ENCODE measurements around the gene UBTF. TPM values are rescaled to one million over a fixed set of nuclear protein-coding genes. Genes with fewer than 3 reads are reported as not detected.
A peak's percentile ranks its signal among the peaks of the same experiment; 100 is the strongest.

UBTF gene
- total RNA-seq, 1 experiment from 2014 or later = 52.9 TPM

DNA sequence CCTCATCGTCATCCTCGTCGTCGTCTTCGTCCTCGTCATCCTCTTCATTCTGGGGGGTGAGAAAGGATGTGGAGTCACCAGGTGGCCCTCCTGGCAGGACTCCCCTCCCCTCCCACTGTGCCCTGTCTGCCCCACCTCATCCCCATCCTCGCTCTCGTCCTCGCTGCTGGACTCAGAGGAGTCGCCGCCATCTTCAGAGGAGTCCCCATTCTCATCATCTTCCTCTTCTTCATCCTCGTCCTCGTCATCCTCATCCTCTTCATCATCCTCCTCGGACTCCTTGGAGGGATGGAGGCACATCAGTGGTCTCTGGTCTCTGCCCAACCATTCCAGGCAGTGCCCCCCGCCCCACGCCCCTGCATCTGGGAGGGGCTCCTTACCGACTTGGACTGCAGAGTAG is 12.2 kb downstream of the UBTF start:
- in situ Hi-C loops (cut with HindIII; ENCODE audit: low pct_unique_long_range_greater_than_20kb, low sequenced_read_pairs) = no loop called here
- DNase-seq (ENCODE audit: low read depth, low spot score) = no peak

DNA sequence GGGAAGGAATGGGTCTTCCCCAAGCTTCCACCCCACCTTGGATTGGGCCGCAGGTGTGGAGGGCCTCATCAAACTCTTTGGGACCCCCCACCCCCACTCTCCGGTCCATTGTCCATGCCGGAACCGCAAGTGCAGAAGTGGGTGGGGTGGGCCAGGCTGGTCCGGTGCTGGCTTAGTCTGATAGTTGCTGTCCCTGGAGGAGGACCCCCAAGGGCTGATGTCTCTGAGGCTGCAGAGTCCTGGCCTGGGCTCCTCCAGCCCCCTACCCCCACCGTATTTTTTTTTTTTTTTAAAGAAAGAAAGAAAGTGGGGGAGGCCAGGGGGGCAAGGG is 12.7 kb downstream of the UBTF start:
- DNase-seq (ENCODE audit: low read depth, low spot score) = no peak
- in situ Hi-C loops (cut with HindIII; ENCODE audit: low pct_unique_long_range_greater_than_20kb, low sequenced_read_pairs) = no loop called here

DNA sequence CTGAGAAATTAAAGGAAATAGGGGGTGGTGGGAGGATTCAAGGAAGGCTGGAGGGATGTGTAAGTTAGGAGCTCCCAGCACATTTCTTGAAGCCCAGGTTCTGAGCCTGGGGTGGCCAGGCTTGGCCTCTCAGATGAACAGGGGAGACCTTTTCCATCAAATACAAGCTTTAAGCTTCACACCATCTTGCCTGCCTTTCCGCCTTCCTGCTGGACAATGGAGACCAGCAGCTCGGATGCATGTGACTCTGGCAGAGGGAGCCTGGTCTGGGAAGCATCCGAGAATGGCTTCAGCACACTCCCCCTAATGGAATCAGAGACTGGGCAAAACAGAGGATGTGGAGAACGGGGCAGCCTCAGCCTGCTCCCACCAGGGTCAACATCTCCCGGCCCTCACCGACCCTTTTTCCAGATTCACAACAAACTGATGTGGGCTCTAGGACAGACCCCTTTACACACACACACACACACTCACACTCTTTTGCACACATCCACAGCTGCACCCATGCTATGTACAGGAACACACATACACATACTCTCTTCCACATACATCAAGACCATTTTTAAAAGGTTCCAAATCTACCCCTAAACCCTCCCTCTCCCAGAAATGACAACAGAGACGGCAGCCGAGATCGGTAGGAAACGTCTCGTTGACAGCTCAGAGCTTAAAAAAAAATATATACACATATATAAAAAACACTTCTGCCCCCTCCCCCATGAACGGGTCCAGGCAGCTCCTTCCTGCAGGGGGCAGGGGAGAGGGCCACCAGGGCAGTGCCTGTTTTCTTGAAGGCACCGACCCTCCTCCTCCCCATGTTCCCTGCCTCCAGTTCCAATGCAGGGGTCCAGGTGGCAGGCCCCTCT is 13.3 kb downstream of the UBTF start:
- in situ Hi-C loops (cut with HindIII; ENCODE audit: low pct_unique_long_range_greater_than_20kb, low sequenced_read_pairs) = no loop called here
- peak; percentile 42 for DNase-seq (ENCODE audit: low read depth, low spot score)

DNA sequence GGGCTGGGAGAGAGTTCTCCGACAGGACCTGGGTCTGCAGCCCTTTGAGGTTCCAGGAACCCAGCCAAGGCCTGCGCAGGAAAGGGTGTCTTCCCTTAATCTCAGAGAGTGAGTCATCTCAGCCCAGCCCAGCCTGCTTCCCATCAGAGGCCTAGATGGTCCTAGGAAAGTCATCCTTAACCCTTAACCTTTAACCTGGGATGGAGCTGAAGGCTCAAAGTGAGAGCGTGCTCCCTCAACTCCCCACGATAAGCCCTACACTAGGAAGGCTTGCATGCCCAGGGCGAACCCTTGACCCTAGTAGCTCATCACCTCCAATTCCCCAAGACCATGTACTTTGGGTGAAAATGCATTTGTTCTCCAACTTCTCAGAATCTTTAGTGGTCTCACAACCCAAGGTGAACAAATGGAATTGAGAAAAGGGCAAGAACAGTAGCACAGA is 15.0 kb downstream of the UBTF start:
- DNase-seq (ENCODE audit: low read depth, low spot score) = no peak
- in situ Hi-C loops (cut with HindIII; ENCODE audit: low pct_unique_long_range_greater_than_20kb, low sequenced_read_pairs) = no loop called here

DNA sequence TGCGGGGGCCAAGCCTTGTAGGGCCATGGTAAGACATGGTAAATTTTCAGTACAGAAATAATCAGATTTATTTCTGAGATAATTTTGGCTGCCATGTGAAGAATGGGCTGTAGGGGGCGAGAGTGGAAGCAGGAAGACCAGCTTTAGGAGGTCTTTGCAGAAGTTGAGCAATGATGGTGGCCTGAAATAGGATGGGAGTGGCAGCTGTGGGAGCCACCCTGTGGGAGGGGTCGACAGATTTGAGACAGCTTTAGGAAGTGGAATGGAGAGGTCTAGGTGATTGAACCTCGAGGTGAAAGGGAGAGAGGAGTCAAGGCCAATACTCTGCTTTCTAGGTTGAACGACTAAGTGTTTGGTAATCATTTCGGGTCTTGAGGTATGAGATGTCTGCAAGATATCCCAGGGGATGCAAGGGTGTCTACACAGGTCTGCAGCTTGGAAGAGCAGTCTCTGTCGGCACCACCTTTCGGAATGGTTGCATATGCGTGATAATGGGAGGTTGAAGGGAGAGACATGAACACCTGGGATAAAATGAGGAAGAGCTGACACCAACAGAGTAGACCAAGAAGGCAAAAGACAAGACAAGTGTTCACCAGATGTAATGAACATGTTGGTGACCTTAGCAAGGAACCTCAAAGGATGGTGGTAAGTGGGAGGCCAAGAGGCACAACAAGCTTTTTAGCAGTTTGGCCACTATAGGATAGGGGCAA is 15.6 kb downstream of the UBTF start:
- peak; percentile 88 for DNase-seq (ENCODE audit: low read depth, low spot score)
- in situ Hi-C loops (cut with HindIII; ENCODE audit: low pct_unique_long_range_greater_than_20kb, low sequenced_read_pairs) = no loop called here

DNA sequence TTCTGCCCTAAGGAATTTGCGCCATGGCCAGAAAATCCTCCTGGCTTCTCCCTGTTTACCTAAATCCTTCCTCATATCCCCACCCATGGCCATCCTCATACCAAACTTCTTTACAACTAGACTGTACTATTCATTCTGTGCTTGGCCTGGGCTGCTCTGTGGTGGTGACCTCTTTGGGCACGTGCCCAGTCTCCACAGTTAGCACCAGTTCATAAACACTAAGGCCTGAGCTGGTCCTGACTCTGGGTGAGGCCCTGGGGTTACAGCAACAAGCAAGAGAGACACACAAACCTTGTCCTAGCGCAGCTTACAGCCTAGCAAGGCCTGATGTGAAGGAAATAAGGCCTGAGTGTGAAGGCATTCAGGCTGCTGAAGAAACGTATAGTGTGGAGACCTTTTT is 16.7 kb downstream of the UBTF start:
- in situ Hi-C loops (cut with HindIII; ENCODE audit: low pct_unique_long_range_greater_than_20kb, low sequenced_read_pairs) = no loop called here
- no peak for DNase-seq (ENCODE audit: low read depth, low spot score)

DNA sequence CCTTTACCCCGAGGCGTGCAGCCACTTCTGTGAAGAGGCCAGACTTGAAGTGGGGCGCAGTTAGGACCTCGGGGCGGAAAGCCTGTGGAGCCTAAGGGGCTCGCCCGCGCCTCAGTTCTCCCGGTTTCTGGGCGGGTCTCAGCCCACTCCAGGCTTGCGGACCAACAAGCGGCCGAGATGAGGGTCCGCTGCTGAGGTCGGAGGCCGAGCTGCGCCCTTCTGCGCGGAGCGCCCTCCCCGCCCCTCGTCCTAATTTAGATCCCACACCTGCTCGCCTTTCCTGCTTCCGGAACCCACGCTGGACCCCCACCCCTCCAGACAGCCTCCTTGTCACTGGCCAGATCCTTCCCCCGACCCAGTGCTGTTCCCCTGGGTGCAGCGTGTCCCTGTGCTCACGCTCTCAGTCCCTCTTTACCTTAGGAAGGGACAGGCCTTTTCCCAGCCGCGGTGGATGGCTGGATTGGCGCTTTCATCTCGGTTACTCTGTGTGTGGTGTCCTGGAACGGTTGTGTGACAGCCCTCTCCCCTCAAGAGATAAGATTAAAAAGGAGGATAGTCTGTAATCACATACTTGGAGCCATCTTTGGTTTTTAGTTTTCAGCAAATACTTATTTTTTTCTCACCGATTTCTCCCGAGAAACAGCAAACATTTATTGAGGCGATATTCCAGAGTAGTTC is 18.9 kb downstream of the UBTF start:
- in situ Hi-C loops (cut with HindIII; ENCODE audit: low pct_unique_long_range_greater_than_20kb, low sequenced_read_pairs) = no loop called here
- DNase-seq (ENCODE audit: low read depth, low spot score) = no peak

DNA sequence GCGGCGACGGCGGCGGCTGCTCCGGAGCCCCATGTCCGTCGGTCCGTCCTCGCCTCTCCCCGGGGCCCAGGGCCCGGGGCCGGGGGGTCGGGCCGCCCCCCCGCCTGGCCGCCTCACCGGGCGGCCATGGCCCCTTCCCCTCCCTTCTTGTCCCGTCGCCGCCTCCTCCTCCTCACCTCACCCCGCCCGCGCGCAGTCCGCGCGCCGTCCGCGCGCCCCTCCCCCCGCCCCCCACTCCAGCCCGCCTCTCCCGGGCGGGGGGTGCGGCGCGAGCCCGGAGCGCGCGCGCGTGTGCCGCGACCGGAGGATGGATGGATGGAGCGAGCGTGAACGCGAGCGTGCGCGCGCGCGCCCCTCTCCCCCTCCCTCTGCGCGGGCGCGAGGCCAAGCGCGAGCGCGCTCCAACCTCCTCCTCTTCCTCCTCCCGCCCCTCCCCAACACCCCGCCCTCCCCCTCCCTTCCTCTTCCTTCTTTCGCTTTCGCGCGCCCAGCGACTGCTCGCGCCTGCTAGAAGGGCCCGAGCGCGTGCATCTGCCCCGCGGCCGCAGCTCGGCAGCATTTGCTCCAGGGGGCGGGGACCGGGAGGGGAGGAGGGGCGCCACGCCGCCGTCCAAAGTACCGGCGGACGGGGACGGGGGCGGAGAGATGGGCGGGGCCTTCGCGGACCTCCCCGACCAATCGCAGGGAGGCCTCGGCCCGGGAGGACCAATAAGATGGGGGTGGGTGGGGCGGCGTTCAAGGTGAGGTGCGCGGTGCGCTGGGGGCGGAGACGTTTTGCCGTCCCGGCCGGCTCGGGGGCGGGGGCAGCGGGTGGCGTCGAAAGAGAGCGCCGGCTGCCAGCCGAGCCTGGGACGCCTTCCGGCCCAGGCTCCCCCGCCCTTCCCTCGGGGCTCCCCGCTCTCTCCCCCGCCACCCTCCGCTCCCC is 19.7 kb downstream of the UBTF start, which contains the start of gene ATXN7L3:
Gene ATXN7L3 (minus strand): TSS at position 332 of the 925 bp plus-strand sequence. CDS start 1,814 bp downstream, outside the sequence.
- peak; percentile 97 for DNase-seq (ENCODE audit: low read depth, low spot score)

DNA sequence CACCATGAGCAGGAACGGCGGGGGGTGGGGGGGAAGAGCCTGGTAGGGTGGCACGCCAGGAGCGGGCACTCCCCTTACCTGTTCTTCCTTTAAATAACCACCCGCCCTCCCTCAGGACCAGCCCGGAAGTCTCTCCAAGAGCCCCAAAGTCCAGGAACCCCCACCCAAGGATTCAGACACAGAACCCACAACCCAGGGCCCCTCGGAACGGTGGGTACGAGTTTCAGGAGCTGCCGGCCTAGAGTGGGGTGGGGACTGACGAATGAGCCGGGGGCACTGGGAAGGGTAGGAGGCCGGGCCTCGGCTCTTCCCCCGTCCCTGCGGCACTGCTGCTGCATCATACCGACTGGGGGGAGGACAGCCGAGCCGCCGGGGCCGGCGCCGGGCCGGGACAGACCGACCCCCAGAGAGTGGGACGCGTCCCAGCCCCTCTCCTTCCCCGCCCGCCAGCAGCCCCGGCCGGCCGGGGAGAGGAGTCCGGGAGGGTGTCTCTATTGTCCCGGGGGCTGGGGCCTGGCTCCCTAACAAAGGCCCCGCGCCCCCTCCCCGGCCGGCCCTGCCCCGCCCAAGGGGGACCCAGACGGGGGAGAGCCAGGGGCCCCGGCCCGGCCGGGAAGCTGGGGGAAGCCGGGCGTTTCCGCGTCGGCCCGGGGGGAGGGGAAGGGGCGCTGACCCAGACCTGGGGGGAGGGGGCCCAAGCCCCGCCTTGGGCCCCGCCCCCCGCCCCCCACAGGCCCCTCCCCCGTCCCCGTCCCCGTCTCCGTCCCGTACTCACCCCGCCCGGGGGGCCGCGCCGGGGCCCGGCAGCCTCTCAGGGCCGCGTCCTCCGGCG is 20.5 kb downstream of the UBTF start:
- in situ Hi-C loops (cut with HindIII; ENCODE audit: low pct_unique_long_range_greater_than_20kb, low sequenced_read_pairs) = no loop called here
- peak; percentile 37 for DNase-seq (ENCODE audit: low read depth, low spot score)

More for the DNA sequence above, 19.7 kb downstream of the UBTF start, which contains the start of gene ATXN7L3:
- in situ Hi-C loops (cut with HindIII; ENCODE audit: low pct_unique_long_range_greater_than_20kb, low sequenced_read_pairs) = no loop called here

DNA sequence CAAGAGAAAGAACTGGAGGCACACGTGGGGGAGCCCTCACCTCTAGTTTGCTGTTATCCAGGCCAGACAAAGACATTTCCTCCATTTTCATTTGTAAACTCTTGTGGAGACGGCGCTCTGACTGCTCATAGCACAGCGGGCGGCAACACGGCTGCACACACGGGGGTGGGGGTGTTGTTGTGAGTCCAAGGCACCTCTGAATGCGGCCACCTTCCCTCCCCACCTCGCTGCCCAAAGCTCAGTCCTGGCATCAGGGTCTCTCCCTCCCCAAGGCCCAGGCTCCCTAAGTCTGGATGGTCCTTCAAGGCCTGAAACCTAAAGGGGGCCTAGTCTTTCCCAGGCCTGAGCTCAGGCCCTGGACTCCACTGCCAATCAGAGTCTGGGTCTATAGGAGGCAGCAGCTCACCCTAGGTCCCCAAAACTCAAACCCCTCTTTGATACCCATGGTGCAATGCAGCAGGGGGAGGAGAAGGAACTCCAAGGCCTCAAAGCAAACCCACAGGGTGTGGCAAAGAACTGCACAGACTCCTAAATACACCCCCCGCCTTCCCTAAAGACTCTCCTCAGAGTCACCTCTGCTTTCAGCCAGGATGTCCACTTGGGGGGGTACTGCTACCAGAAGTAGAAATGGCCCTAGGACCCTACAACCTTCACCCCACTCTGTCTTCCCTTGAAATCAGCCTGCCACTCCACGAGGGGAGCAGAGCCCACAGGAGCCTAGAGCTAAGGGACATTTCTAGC is 21.3 kb downstream of the UBTF start:
- DNase-seq (ENCODE audit: low read depth, low spot score) = peak; percentile 31
- in situ Hi-C loops (cut with HindIII; ENCODE audit: low pct_unique_long_range_greater_than_20kb, low sequenced_read_pairs) = no loop called here

DNA sequence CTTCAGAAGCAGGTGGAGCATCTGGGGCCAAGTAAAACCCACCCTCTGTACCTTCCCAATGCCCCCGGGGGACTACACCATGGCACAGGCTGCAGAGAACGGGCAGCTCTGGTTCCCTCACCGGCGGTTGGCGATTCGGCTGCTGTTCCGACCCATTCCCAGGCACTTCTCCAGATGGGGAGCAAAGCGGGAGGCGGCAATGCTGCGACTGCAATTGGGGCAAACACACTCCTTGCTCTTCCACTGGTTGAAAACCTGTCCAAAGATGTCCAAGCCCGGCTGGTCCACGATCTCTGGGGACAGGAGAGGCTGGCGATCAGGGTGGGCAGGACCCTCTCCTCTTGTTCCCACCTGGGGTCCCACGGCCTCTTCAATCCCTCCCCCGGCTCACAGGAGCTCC is 22.4 kb downstream of the UBTF start:
- in situ Hi-C loops (cut with HindIII; ENCODE audit: low pct_unique_long_range_greater_than_20kb, low sequenced_read_pairs) = no loop called here
- no peak for DNase-seq (ENCODE audit: low read depth, low spot score)

DNA sequence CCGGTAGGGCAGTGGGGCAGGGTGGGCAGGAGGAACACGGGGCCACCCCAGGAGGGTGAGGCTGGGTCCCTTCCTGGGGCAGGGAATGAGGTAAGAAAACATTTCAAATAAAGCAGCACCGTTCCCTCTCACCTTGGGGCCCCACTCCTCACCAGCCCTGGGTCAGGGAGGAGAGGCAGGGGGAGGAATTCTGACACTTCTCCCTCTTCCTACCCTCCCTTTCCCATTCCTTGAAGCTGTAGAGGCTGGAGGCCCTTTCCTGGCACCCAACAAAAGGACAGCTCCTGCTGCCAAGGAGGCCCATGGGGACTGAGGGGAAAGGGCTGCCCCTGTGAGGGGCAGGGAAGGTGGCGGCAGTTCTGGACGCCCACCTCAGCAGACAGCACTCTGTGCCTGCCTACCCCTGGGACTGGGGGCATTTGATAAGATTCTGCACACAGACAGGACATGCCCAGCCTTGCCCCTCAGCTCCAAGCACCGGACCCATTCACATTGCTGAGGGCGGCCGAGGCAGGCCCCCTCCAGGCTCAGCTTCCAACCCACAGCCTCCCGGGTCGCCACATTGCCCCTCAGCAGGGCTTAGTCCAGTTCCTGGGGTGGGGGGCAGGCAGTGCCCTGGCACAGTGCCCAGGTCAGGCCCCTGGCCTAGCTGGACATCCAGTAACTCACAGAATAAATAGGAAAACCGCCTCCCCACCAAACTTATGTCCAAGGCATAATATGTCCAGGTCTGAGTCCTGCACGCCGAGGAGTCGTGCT is 26.0 kb downstream of the UBTF start:
- in situ Hi-C loops (cut with HindIII; ENCODE audit: low pct_unique_long_range_greater_than_20kb, low sequenced_read_pairs) = no loop called here
- DNase-seq (ENCODE audit: low read depth, low spot score) = no peak

DNA sequence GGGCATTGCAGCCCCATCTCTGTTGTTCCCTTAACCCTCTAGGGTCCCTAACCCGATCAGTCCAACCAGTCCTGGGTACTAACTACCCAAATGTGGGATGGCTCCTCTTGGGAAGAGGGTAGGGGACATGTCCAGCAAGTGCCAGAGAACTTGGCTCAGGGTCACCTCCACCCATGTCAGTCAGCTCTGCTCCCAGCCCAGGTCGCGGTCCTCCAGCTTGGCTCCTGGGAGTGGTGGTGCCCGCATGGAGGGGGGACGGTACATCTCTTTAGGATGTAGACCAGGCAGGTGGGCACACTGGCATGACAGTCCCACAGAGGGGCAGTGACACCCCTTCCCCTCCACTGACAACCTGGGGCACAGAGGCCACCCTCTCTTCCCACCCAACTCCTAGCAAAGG is 26.7 kb downstream of the UBTF start:
- in situ Hi-C loops (cut with HindIII; ENCODE audit: low pct_unique_long_range_greater_than_20kb, low sequenced_read_pairs) = no loop called here
- DNase-seq (ENCODE audit: low read depth, low spot score) = no peak

DNA sequence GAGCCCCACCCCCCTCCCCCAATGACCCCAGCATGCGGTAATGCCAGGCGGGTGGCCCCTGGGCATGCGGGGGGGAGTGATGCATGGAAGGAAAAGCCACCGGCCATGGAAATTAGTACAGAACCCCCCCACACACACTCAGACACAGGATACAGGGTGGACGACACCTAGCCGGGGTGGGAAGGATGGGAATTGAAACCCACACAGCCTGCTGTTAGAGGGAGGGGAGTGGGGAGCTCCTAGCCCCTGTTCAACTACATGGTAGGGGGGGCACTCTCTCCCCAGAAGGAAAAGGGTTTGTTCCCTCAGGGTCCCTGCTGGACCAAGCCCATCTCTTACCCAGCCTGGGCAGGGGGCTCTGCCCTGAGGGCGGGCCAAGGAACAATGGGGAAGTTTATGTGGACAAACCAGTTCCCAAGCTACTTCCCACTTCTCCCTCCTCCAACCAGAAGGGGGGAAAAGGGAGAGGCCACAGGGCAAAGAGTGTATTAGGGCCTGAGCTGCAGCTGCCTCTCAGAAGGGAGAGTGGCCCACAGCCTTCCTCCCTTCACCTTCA is 27.5 kb downstream of the UBTF start:
- DNase-seq (ENCODE audit: low read depth, low spot score) = no peak
- in situ Hi-C loops (cut with HindIII; ENCODE audit: low pct_unique_long_range_greater_than_20kb, low sequenced_read_pairs) = no loop called here

DNA sequence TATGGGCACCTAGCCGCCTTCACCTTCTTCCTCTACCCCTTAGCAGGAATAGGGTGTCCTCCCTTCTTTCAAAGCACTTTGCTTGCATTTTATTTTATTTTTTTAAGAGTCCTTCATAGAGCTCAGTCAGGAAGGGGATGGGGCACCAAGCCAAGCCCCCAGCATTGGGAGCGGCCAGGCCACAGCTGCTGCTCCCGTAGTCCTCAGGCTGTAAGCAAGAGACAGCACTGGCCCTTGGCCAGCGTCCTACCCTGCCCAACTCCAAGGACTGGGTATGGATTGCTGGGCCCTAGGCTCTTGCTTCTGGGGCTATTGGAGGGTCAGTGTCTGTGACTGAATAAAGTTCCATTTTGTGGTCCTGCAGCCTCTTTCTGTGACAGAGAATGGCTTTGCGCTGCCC is 28.1 kb downstream of the UBTF start:
- in situ Hi-C loops (cut with HindIII; ENCODE audit: low pct_unique_long_range_greater_than_20kb, low sequenced_read_pairs) = no loop called here
- DNase-seq (ENCODE audit: low read depth, low spot score) = no peak

Measured in SK-MEL-5 (cell line).